IPS DF 4.7 (cell line): Measurements from ENCODE around the gene C19orf25.
"Not testable (repeated sequence)": the region's sequence is repeated elsewhere in the genome, so short reads cannot be mapped to it uniquely, and the experiment has no call there.

Experiments
- DNase-seq: peaks from one replicate; pipeline ENCODE4 v3.0.0-alpha.2; 2013; ENCODE audit warnings: low spot score; ENCODE audit errors: extremely low read depth

C19orf25 gene

GRCh38 chr19:1478934-1479707 is at the start of gene C19orf25:
Gene C19orf25 (minus strand): TSS chr19:1479215. CDS start chr19:1478903, 312 bp downstream.
- DNase-seq: no peak

- no peak for DNase-seq
Measured at GRCh38 chr19:1527650-1528309, 48.8 kb upstream of the C19orf25 start.

- no peak for DNase-seq
Measured at GRCh38 chr19:1526979-1527649, 48.1 kb upstream of the C19orf25 start.

GRCh38 chr19:1526066-1526778 is 47.2 kb upstream of the C19orf25 start:
- no peak for DNase-seq

- DNase-seq: no peak
Measured at GRCh38 chr19:1525343-1525742, 46.3 kb upstream of the C19orf25 start.

- DNase-seq: no peak
Measured at GRCh38 chr19:1524972-1525325, 45.9 kb upstream of the C19orf25 start.

- DNase-seq: no peak
Measured at GRCh38 chr19:1524287-1524971, 45.4 kb upstream of the C19orf25 start.

GRCh38 chr19:1523412-1524286 is 44.6 kb upstream of the C19orf25 start, which contains the start of gene PLK5:
Gene PLK5 (plus strand): TSS chr19:1524077. CDS start chr19:1526997, 2,920 bp downstream.
- DNase-seq: no peak

GRCh38 chr19:1522838-1523237 is 43.8 kb upstream of the C19orf25 start:
- no peak for DNase-seq

- no peak for DNase-seq
Measured at GRCh38 chr19:1522061-1522460, 43.0 kb upstream of the C19orf25 start.

GRCh38 chr19:1521636-1522035 is 42.6 kb upstream of the C19orf25 start:
- no peak for DNase-seq

GRCh38 chr19:1520203-1520780 is 41.3 kb upstream of the C19orf25 start:
- no peak for DNase-seq

- DNase-seq: not testable (repeated sequence)
Measured at GRCh38 chr19:1519802-1520201, 40.8 kb upstream of the C19orf25 start.

- DNase-seq: no peak
Measured at GRCh38 chr19:1518471-1518870, 39.5 kb upstream of the C19orf25 start.

- DNase-seq: no peak
Measured at GRCh38 chr19:1516395-1516753, 37.4 kb upstream of the C19orf25 start.

- DNase-seq: no peak
Measured at GRCh38 chr19:1514986-1515721, 36.1 kb upstream of the C19orf25 start.

- no peak for DNase-seq
Measured at GRCh38 chr19:1514295-1514661, 35.3 kb upstream of the C19orf25 start.

- DNase-seq: no peak
Measured at GRCh38 chr19:1513499-1514294, 34.7 kb upstream of the C19orf25 start.
